Stomach (tissue), 9 donors: ENCODE measurements around the gene DHFR2. TPM values are rescaled to one million over a fixed set of nuclear protein-coding genes. Genes with fewer than 3 reads are reported as not detected.

Experiments
- DNase-seq, 2 donors: peaks; one replicate each; pipeline versions ENCODE4 v3.0.0 to v3.0.0-alpha.2; 2013 to 2019
- H3K27ac ChIP-seq, 5 donors: fragments of 200-600 bp in 4 of 5; sonication (generic) in 4 of 5; one replicate each; pipeline ENCODE4 v1.5.1; 2013 to 2019; ENCODE audit warnings: mild to moderate bottlenecking in 1 of 5, moderate library complexity in 1 of 5
- H3K27me3 ChIP-seq, 3 donors: fragments of 200-600 bp; sonication (generic); one replicate each; pipeline ENCODE4 v1.5.1; 2017 to 2019; ENCODE audit warnings: mixed run types in 1 of 3
- H3K36me3 ChIP-seq, 4 donors: fragments of 200-600 bp; sonication (generic); 1 replicate in 3 of 4; 2 replicates in 1 of 4; pipeline ENCODE4 v1.5.1; 2016 to 2019
- H3K4me1 ChIP-seq, 4 donors: fragments of 200-600 bp; sonication (generic); one replicate each; pipeline ENCODE4 v1.5.1; 2016 to 2019
- H3K4me3 ChIP-seq, 4 donors: fragments of 200-600 bp; sonication (generic) in 3 of 4; one replicate each; pipeline ENCODE4 v1.5.1; 2016 to 2019; ENCODE audit warnings: mild to moderate bottlenecking in 1 of 4
- H3K9me3 ChIP-seq, 4 donors: fragments of 200-600 bp; sonication (generic); one replicate each; pipeline ENCODE4 v1.5.1; 2016 to 2019
- EP300 ChIP-seq: sonication (generic); formaldehyde crosslinking; IDR thresholded peaks from one replicate; pipeline ENCODE4 v1.6.1; 2017; ENCODE audit warnings: antibody characterized with exemption
- POLR2A ChIP-seq, 4 donors: fragments of 450-650 bp; IDR thresholded peaks; one replicate each; pipeline ENCODE4 v1.6.1; 2016; ENCODE audit warnings: antibody characterized with exemption in 4 of 4, control low read depth in 2 of 4, mild to moderate bottlenecking in 1 of 4, moderate library complexity in 1 of 4
- POLR2AphosphoS5 ChIP-seq, 3 donors: sonication (generic); formaldehyde crosslinking; IDR thresholded peaks; one replicate each; pipeline ENCODE4 v1.6.1; 2016; ENCODE audit warnings: antibody characterized with exemption in 3 of 3
- WGBS, 5 donors: extraction: QIAGEN DNeasy Blood & Tissue Kit in 3 of 5; methylation state at CpG; one replicate each; pipeline versions ENCODE4 v1.1.5 to v1.1.7; 2013 to 2018; 5-methylcytosine and 5-hydroxymethylcytosine counted together
- intact Hi-C: fragments of 100-400 bp; cut with DNase I; formaldehyde crosslinking; loops from one replicate; pipeline ENCODE4 v1.15.1; 2023; ENCODE audit warnings: low total_unique reads
- polyA plus RNA-seq, 3 donors: library from polyadenylated mRNA; stranded (reverse); fragments of 200-250 nt; gene quantifications; one replicate each; pipeline ENCODE4 v1.2.3, GENCODE V29; 2013
- total RNA-seq, 5 donors: library from RNA; depleted of rRNA; stranded (reverse); fragments of >200 nt; gene quantifications; one replicate each; pipeline versions ENCODE4 v1.1.0 to v1.2.3, GENCODE V29; 2014 to 2016
- TF ChIP-seq, protein P1 (sequence below), 7 experiments: fragments of 450-650 bp in 4 of 7; fragments of 200-600 bp in 3 of 7; sonication (generic) in 3 of 7; IDR thresholded peaks; one replicate each; pipeline ENCODE4 v1.5.1; 2016 to 2019; ENCODE audit warnings: antibody characterized with exemption in 7 of 7, control low read depth in 2 of 7, mild to moderate bottlenecking in 1 of 7
- donor health status: healthy with polysubstance abuse.
- donor health status: Bipolar disorder and iron deficiency.
- donor health status: healthy.

DHFR2 gene
- total and polyA plus RNA-seq, 8 donors = 1.1 to 6.2 (median 2.5) TPM

DNA sequence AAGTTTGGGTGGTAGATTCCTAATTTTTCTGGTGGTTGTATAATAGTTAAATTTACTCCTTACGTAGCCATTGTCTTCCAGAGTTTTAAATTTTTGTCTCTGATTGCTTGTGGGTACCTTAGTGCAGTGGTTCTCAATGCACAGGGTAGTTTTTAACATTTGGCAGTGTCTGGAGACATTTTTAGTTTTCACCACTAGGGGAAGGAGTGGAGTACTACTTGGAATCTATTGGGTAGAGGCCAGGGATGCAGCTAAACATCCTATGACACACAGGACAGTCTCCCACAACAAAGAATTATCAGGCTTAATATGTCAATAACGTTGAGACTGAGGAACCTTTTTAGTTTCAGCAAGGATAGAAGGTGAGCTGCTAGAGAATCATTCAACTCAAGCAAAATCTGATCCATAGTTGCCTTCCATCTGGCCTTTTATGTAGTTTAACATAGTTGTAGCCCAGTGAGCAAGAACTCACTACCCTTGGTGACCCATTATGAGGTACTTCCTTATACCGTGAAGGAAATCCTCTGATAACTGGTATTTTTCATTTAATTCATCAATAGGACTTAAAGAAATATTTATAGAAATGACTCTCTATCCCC, 25.7 kb downstream of the DHFR2 start:
- Histone ChIP-seq H3K27me3 (no peaks in the 10 kb centered on the region), H3K27ac (no peak overlapping the region), H3K4me3 (no peak overlapping the region), H3K36me3 (peaks cover 0 to 11% (median 2%) of the 10 kb centered on the region in 4 donors), H3K9me3 (no peaks in the 10 kb centered on the region), H3K4me1 (no peaks in the 10 kb centered on the region)
- intact Hi-C loops = no loop called here
- WGBS, 5 donors = 75 to 83% (median 78%) methylated on average over 3 of the region's 3 CpGs
- TF ChIP-seq EP300 (no peak), POLR2A (IDR thresholded peaks at IDR 0.05) (no peak), POLR2AphosphoS5 (IDR thresholded peaks at IDR 0.05) (no peak)
- TF ChIP-seq, protein P1, sequence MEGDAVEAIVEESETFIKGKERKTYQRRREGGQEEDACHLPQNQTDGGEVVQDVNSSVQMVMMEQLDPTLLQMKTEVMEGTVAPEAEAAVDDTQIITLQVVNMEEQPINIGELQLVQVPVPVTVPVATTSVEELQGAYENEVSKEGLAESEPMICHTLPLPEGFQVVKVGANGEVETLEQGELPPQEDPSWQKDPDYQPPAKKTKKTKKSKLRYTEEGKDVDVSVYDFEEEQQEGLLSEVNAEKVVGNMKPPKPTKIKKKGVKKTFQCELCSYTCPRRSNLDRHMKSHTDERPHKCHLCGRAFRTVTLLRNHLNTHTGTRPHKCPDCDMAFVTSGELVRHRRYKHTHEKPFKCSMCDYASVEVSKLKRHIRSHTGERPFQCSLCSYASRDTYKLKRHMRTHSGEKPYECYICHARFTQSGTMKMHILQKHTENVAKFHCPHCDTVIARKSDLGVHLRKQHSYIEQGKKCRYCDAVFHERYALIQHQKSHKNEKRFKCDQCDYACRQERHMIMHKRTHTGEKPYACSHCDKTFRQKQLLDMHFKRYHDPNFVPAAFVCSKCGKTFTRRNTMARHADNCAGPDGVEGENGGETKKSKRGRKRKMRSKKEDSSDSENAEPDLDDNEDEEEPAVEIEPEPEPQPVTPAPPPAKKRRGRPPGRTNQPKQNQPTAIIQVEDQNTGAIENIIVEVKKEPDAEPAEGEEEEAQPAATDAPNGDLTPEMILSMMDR (IDR thresholded peaks at IDR 0.05) = peak in 4 of 7 experiments; percentile 20 to 49 (median 39)
- peak in 1 of 2 donors; percentile 17 for DNase-seq

DNA sequence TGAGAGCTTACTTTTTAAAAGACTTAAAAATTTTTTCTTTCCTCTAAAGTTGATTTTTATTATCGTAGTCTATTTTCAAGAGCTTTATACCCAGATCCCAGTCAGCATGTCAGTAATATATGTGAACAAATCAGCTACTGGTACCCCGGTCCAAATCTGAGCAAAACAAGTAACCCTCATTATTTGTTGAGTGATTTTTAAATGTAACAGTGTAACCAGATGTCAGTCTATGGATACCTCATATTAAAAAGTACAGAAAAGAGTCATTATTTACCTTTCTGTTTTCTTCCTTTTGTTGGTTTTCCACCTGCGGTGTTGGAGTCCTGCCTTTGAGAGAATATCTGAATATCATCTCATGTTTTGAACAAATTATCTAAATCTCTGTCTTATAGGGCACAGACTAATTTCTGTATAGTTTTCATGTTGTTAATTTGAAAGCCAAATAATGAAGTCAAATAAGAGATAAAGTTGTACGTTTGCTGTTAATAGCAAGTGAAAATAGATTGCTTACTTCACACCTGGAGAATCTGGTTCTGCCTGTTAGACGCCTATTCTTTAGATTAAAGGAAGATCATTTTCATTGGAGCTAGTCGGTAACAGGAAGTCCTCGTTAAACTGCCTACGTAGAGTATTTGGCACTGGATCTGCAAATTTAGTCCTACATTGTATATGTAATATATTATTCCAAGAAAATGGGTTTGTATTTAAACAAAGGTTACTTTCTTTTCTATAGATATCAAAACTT, 34.5 kb downstream of the DHFR2 start, which contains the start of gene STX19:
TSS of gene STX19 (minus strand) at position 505 of the 745 bp plus-strand sequence. CDS start 13,328 bp downstream, outside the sequence.
- Histone ChIP-seq H3K27ac (peak within 1 kb of the TSS in 4 of 5 donors; percentile 71 to 78 (median 74)), H3K36me3 (no peaks in the 10 kb centered on the region), H3K4me3 (peak within 1 kb of the TSS; percentile 18 to 29 (median 25)), H3K4me1 (peaks cover 0 to 19% (median 8%) of the 10 kb centered on the region in 4 donors), H3K9me3 (no peaks in the 10 kb centered on the region), H3K27me3 (no peaks in the 10 kb centered on the region)
- intact Hi-C loops = no loop called here
- 29 to 60% (median 36%) methylated on average over 8 of the region's 8 CpGs for WGBS, 5 donors
- TF ChIP-seq POLR2A (IDR thresholded peaks at IDR 0.05) (no peak), POLR2AphosphoS5 (IDR thresholded peaks at IDR 0.05) (peak in 2 of 3 donors; percentile 74 to 78), EP300 (no peak)
- TF ChIP-seq, protein P1 (IDR thresholded peaks at IDR 0.05) = no peak
- DNase-seq = peak in 1 of 2 donors; percentile 94

GRCh38 chr3:94026623-94027022, 36.1 kb downstream of the DHFR2 start:
- Histone ChIP-seq H3K36me3 (no peaks in the 10 kb centered on the region), H3K27me3 (no peaks in the 10 kb centered on the region), H3K9me3 (no peaks in the 10 kb centered on the region), H3K27ac (peak overlapping the region in 4 of 5 donors; percentile 71 to 78 (median 74)), H3K4me3 (peak overlapping the region in 3 of 4 donors; percentile 24 to 29 (median 26)), H3K4me1 (peaks cover 0 to 19% (median 8%) of the 10 kb centered on the region in 4 donors)
- no peak for TF ChIP-seq POLR2AphosphoS5 (IDR thresholded peaks at IDR 0.05)
- no peak for TF ChIP-seq EP300
- TF ChIP-seq, protein P1 (IDR thresholded peaks at IDR 0.05) = no peak
- no peak for TF ChIP-seq POLR2A (IDR thresholded peaks at IDR 0.05)
- DNase-seq = no peak
- WGBS, 5 donors = 28 to 57% (median 38%) methylated on average over 2 of the region's 2 CpGs
- intact Hi-C loops = no loop called here

- no peaks in the 10 kb centered on the region for H3K9me3 ChIP-seq
- no peak for DNase-seq
- H3K27ac ChIP-seq = no peak overlapping the region
- TF ChIP-seq POLR2A (IDR thresholded peaks at IDR 0.05) (no peak), POLR2AphosphoS5 (IDR thresholded peaks at IDR 0.05) (no peak), EP300 (no peak)
- TF ChIP-seq, protein P1 (IDR thresholded peaks at IDR 0.05) = no peak
- no peak overlapping the region for H3K4me3 ChIP-seq
- H3K4me1 ChIP-seq = peaks cover 0 to 19% (median 8%) of the 10 kb centered on the region in 4 donors
- intact Hi-C loops = no loop called here
- H3K27me3 ChIP-seq = no peaks in the 10 kb centered on the region
- WGBS, 5 donors = 55 to 68% (median 63%) methylated on average over 3 of the region's 3 CpGs
- no peaks in the 10 kb centered on the region for H3K36me3 ChIP-seq
Observed at GRCh38 chr3:94024385-94024784, 38.3 kb downstream of the DHFR2 start.
